ENCODE data around the gene CEACAM18.
"Not testable (repeated sequence)": the region's sequence is repeated elsewhere in the genome, so short reads cannot be mapped to it uniquely, and the experiment has no call there.

The CEACAM18 gene

DNA sequence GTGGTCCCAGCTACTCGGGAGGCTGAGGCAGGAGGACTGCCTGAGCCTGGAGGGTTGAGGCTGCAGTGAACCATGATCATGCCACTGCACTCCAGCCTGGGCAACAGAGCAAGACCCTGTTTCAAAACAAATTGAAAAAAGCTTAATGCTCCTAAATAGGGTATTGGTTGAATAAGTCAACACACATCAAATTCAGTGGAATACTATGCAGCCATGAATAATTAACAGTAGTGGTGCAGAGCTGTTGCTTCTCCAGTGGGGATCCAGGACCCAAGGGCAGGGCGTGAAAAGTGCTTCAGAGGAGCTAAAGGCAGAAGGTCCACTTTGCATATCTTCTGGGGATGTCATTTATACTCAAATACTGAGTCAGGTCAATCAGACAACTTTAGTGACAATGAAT lies 38.3 kb upstream of the CEACAM18 start:
- H3K27me3 Mint-ChIP-seq (ENCODE audit: low read depth), result peaks cover 42% of the 10 kb centered on the region
- H3K36me3 Mint-ChIP-seq (ENCODE audit: low read depth), result no peaks in the 10 kb centered on the region
- no peak overlapping the region for H3K27ac Mint-ChIP-seq

DNA sequence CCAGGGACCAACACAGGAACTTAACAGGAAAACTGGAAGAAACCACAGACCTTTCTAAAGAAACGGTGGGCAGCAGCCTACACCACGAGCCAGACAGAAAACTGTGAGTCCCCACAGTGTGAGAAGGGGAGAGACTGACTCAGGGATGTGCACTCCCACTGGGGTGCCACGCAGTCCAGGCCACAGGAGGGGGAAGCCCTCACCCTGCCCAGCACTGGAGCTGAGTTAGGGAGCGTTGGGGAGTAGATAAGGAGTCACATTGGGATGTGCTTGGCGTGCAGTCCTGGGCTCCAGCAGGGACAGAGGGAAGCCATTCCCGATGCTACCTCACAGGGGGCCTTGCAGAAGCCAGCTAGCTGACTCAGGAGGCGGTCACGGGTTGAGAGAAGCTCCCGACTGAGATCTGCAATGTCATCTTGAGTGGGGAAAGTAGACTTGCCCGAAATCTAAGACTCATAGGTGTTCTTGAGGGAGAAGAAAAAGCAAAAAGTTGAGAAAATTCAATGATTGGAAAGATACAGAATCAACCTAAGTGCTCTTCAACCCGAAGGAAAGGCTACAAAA lies 37.4 kb upstream of the CEACAM18 start:
- no peaks in the 10 kb centered on the region for H3K4me1 Mint-ChIP-seq
- TF ChIP-seq, protein P1, sequence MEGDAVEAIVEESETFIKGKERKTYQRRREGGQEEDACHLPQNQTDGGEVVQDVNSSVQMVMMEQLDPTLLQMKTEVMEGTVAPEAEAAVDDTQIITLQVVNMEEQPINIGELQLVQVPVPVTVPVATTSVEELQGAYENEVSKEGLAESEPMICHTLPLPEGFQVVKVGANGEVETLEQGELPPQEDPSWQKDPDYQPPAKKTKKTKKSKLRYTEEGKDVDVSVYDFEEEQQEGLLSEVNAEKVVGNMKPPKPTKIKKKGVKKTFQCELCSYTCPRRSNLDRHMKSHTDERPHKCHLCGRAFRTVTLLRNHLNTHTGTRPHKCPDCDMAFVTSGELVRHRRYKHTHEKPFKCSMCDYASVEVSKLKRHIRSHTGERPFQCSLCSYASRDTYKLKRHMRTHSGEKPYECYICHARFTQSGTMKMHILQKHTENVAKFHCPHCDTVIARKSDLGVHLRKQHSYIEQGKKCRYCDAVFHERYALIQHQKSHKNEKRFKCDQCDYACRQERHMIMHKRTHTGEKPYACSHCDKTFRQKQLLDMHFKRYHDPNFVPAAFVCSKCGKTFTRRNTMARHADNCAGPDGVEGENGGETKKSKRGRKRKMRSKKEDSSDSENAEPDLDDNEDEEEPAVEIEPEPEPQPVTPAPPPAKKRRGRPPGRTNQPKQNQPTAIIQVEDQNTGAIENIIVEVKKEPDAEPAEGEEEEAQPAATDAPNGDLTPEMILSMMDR (IDR thresholded peaks at IDR 0.05; ENCODE audit: unreplicated experiment in 3 of 3), result no peak

More for the DNA sequence above, 38.3 kb upstream of the CEACAM18 start:
- Mint-ChIP-seq H3K4me1 (no peaks in the 10 kb centered on the region), H3K4me3 (no peak overlapping the region), H3K9me3 (no peaks in the 10 kb centered on the region)
- TF ChIP-seq, protein P1 (IDR thresholded peaks at IDR 0.05; ENCODE audit: unreplicated experiment in 3 of 3), result no peak

DNA sequence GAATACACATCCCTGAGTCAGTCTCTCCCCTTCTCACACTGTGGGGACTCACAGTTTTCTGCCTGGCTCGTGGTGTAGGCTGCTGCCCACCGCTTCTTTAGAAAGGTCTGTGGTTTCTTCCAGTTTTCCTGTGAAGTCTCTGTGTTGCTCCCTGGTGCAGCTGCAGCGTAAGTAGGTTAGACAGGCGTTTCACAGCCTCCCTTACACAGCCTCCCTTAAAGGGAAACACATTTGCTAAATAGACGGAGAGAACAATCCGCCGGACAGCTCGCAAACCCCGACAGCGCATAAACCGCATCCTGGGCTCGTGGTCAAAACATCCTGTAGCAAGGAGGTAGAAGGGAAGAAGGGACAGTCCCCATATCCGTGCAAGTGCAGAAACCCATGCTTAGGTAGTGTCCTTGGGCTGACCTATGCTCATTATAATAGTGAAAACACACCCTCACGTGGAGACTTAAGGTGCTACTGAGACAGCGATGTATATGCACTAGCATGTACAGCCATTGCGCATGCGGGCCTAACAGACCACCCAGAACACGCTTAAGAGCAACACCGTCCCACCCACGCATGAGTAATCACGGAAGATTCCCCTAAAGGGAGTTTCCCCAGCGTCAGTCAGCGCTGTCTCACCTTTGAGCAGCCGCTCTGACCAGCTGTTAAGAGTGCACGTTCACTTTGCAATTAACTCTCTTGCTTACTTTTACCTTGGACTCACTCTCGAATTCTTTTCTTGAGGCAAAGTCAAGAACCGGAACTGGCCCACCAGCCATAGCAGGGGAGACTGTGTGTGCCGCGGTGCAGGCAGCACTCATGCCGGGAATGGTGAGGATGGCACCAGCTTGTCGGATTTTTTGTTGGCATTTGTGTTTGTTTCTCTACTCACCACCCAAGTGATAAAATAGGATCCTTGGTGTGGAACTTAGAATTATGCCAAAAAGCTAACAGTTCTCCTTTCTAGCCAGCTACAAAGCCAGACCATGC lies 36.6 kb upstream of the CEACAM18 start:
- Mint-ChIP-seq H3K4me3 (no peak overlapping the region), H3K27ac (no peak overlapping the region), H3K27me3 (ENCODE audit: low read depth) (peaks cover 32% of the 10 kb centered on the region), H3K4me1 (no peaks in the 10 kb centered on the region), H3K9me3 (no peaks in the 10 kb centered on the region), H3K36me3 (ENCODE audit: low read depth) (no peaks in the 10 kb centered on the region)
- TF ChIP-seq, protein P1 (IDR thresholded peaks at IDR 0.05; ENCODE audit: unreplicated experiment in 3 of 3), result no peak

More for the DNA sequence above, 37.4 kb upstream of the CEACAM18 start:
- no peak overlapping the region for H3K27ac Mint-ChIP-seq
- peaks cover 39% of the 10 kb centered on the region for H3K27me3 Mint-ChIP-seq (ENCODE audit: low read depth)
- H3K9me3 Mint-ChIP-seq, result no peaks in the 10 kb centered on the region
- H3K36me3 Mint-ChIP-seq (ENCODE audit: low read depth), result no peaks in the 10 kb centered on the region
- H3K4me3 Mint-ChIP-seq, result no peak overlapping the region

DNA sequence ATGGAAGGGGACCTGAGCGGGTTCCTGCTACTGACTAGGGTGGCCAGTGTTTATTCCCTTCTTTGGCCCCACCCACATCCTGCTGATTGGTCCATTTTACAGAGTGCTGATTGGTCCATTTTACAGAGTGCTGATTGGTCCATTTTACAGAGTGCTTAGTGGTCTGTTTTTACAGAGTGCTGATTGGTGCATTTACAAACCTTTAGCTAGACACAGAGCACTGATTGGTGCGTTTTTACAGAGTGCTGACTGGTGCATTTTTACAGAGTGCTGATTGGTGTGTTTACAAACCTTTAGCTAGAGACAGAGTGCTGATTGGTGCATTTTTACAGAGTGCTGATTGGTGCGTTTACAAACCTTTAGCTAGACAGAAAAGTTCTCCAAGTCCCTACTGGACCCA lies 30.8 kb upstream of the CEACAM18 start:
- not testable (repeated sequence) for H3K27ac Mint-ChIP-seq; H3K36me3 Mint-ChIP-seq (ENCODE audit: low read depth); H3K4me1 Mint-ChIP-seq; H3K9me3 Mint-ChIP-seq; H3K4me3 Mint-ChIP-seq
- peaks cover 20% of the 10 kb centered on the region for H3K27me3 Mint-ChIP-seq (ENCODE audit: low read depth)

DNA sequence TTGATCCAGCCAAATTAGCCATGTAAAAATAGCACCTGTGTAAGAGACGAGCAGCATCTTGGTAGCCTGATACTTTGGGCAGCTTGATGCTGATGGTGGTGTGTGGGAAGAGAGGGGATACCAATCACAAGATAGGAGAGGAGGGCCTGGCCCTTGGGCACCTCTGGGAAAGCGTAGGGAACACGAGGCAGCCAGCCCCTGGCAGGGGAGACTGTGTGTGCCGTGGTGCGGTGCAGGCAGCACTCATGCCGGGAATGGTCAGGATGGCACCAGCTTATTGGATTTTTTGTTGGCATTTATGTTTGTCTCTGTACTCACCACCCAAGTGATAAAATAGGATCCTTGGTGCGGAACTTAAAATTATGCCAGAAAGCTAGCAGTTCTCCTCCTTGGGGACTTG lies 30.3 kb upstream of the CEACAM18 start:
- no peaks in the 10 kb centered on the region for H3K4me1 Mint-ChIP-seq
- peaks cover 15% of the 10 kb centered on the region for H3K27me3 Mint-ChIP-seq (ENCODE audit: low read depth)
- TF ChIP-seq, protein P1 (IDR thresholded peaks at IDR 0.05; ENCODE audit: unreplicated experiment in 3 of 3), result no peak
- peaks cover 7% of the 10 kb centered on the region for H3K9me3 Mint-ChIP-seq
- H3K4me3 Mint-ChIP-seq, result no peak overlapping the region
- H3K27ac Mint-ChIP-seq, result no peak overlapping the region
- H3K36me3 Mint-ChIP-seq (ENCODE audit: low read depth), result no peaks in the 10 kb centered on the region

DNA sequence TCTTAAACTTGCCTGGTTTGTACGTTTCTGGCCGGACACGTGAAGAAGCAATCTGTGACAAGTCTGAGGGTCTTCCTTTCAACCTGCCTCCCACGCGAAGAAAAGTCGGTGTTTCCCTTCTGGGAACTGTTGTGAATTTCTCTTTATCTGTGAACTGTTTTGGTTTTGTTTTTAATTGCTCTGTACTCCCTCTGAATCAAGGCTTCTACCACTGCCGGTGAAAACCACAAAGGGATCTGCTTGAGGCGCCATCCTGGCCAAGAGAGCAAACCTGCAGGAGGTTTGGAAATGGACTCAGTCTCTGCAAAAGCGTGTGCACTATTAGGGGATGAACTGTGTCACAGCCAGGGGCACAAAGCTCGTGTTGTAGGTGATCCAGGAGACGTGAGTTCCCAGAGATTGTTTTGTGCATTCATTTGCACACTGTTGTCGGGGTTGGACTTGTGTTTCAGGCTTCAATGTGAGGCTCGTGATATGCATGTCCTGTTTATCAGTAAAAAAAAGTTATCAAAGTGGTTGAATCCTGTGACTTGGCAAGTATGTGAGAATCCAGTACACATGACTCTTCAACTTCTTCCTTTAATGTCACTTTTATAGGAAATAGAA lies 29.8 kb upstream of the CEACAM18 start:
- Mint-ChIP-seq H3K27ac (no peak overlapping the region), H3K9me3 (peaks cover 7% of the 10 kb centered on the region), H3K4me3 (no peak overlapping the region), H3K36me3 (ENCODE audit: low read depth) (no peaks in the 10 kb centered on the region), H3K27me3 (ENCODE audit: low read depth) (peaks cover 11% of the 10 kb centered on the region), H3K4me1 (no peaks in the 10 kb centered on the region)
- TF ChIP-seq, protein P1 (IDR thresholded peaks at IDR 0.05; ENCODE audit: unreplicated experiment in 3 of 3), result no peak

Data from nephron (organoid).